HG03442 (cell line): Measurements from ENCODE around the gene C19orf81.

Source experiments
- ATAC-seq: cut with Tn5 transposase; IDR thresholded peaks from one replicate; pipeline ENCODE4 v1.9.1; 2021; ENCODE audit warnings: mild to moderate bottlenecking, moderate library complexity; ENCODE audit not compliant: unreplicated experiment

C19orf81 gene

GRCh38 chr19:50708179-50708879 lies 59.1 kb downstream of the C19orf81 start:
- no peak for ATAC-seq
